ENCODE measurements around the gene SYCE3.

- TF ChIP-seq YY1 (IDR thresholded peaks at IDR 0.05; ENCODE audit: insufficient read depth, insufficient read length) (no peak), ZNF274 (IDR thresholded peaks at IDR 0.05; ENCODE audit: low read depth, low read length) (no peak), SUZ12 (IDR thresholded peaks at IDR 0.05; ENCODE audit: extremely low read depth, insufficient read depth, insufficient read length) (no peak)
These were observed 31.2 kb downstream of the SYCE3 start for GRCh38 chr22:50531546-50531961.

All from NT2/D1 (cell line).